PC-9 (cell line): ENCODE measurements around the gene KRT12.

Source experiments
- CTCF ChIP-seq: fragments of 200-600 bp; sonication (generic); conservative IDR thresholded peaks from 2 replicates; pipeline ENCODE4 v1.6.1; 2017; ENCODE audit warnings: mixed run types, antibody characterized with exemption, mild to moderate bottlenecking, moderate library complexity
- EZH2 ChIP-seq: fragments of 200-600 bp; sonication (generic); IDR thresholded peaks from 2 replicates; pipeline ENCODE4 v1.8.0; 2017; ENCODE audit warnings: antibody characterized with exemption, low read depth

DNA sequence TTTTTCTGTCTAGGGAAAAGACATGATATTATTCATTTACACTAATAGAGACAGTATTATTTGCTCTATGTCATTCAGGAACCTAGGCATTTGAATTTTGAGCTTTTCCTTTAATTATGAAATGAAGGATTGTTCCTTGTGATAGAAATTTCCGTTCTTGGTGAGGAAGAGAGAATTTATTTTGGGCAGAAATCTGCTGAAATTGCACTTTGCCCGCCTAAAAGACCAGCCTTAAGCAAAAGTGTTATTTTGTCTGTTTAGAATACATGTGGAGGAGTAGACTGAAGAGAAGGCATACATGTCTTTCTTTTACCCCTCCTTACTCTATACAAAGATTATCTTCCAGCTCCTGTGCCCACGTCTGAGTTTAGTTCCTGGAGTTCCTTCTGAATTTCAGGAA is 27.8 kb downstream of the KRT12 start:
- TF ChIP-seq CTCF (no peak), EZH2 (no peak)
